Colonic mucosa (tissue), 4 donors: ENCODE results near the gene EYA3. TPM values are rescaled to one million over a fixed set of nuclear protein-coding genes. Genes with fewer than 3 reads are reported as not detected.

Source experiments
- DNase-seq: peaks from one replicate; pipeline ENCODE4 v3.0.0-alpha.2; 2020
- H3K27ac ChIP-seq: fragments of 200-600 bp; one replicate; pipeline ENCODE4 v1.8.0; 2021
- H3K27me3 ChIP-seq: fragments of 200-600 bp; one replicate; pipeline ENCODE4 v1.8.0; 2021
- H3K36me3 ChIP-seq: fragments of 200-600 bp; one replicate; pipeline ENCODE4 v1.8.0; 2021
- H3K4me1 ChIP-seq: fragments of 200-600 bp; one replicate; pipeline ENCODE4 v1.8.0; 2021; ENCODE audit warnings: mild to moderate bottlenecking
- H3K4me3 ChIP-seq: fragments of 200-600 bp; one replicate; pipeline ENCODE4 v1.8.0; 2021
- H3K9ac ChIP-seq, 2 donors: one replicate each; pipeline ENCODE4 v1.7.0; 2013; ENCODE audit warnings: control low read depth in 2 of 2, low read depth in 2 of 2, low read length in 2 of 2
- H3K9me3 ChIP-seq: fragments of 200-600 bp; one replicate; pipeline ENCODE4 v1.8.0; 2021
- CTCF ChIP-seq: fragments of 200-600 bp; IDR thresholded peaks from one replicate; pipeline ENCODE4 v1.8.0; 2022; ENCODE audit warnings: antibody characterized with exemption, mild to moderate bottlenecking
- intact Hi-C: fragments of 100-400 bp; cut with DNase I; formaldehyde crosslinking; loops from one replicate; pipeline ENCODE4 v1.14.1; 2022
- total RNA-seq, 2 donors: library from RNA; stranded (reverse); fragmentation: NEBNext Ultra II Directional in 1 of 2; extraction: Animal tissue kit (Norgen Biotek cat#: 25700) in 1 of 2; gene quantifications; one replicate each; pipeline ENCODE4 v1.2.1, GENCODE V29; 2021
- donor health status: healthy.
- donor health status: DM: no; HTN: no; CAD: no.
- donor health status: DM: no; HTN: no; CAD: no.

Gene EYA3
- total RNA-seq, 2 donors from 2014 or later, result 21.8 to 27.6 TPM

- Histone ChIP-seq H3K4me1 (no peaks in the 10 kb centered on the region), H3K27ac (no peak overlapping the region), H3K4me3 (no peak overlapping the region), H3K36me3 (peaks cover 5% of the 10 kb centered on the region), H3K27me3 (no peaks in the 10 kb centered on the region), H3K9ac (no peak overlapping the region), H3K9me3 (no peaks in the 10 kb centered on the region)
- no peak for DNase-seq
- intact Hi-C loops, result no loop called here
- no peak for TF ChIP-seq CTCF
Measured at GRCh38 chr1:27967106-27967883, 121.1 kb downstream of the EYA3 start.

GRCh38 chr1:27966402-27967105 is 121.9 kb downstream of the EYA3 start:
- H3K9ac ChIP-seq, result no peak overlapping the region
- TF ChIP-seq CTCF, result no peak

GRCh38 chr1:27963393-27963792 is 125.0 kb downstream of the EYA3 start:
- Histone ChIP-seq H3K4me3 (no peak overlapping the region), H3K4me1 (peaks cover 3% of the 10 kb centered on the region), H3K36me3 (peaks cover 5% of the 10 kb centered on the region), H3K27me3 (no peaks in the 10 kb centered on the region), H3K9me3 (no peaks in the 10 kb centered on the region), H3K9ac (no peak overlapping the region), H3K27ac (no peak overlapping the region)
- DNase-seq, result no peak
- no peak for TF ChIP-seq CTCF
- intact Hi-C loops, result no loop called here

More at GRCh38 chr1:27966402-27967105, 121.9 kb downstream of the EYA3 start:
- H3K4me1 ChIP-seq, result no peaks in the 10 kb centered on the region
- no peak for DNase-seq
- H3K27me3 ChIP-seq, result no peaks in the 10 kb centered on the region
- no peaks in the 10 kb centered on the region for H3K9me3 ChIP-seq
- H3K4me3 ChIP-seq, result no peak overlapping the region
- H3K27ac ChIP-seq, result no peak overlapping the region
- intact Hi-C loops, result no loop called here
- peaks cover 5% of the 10 kb centered on the region for H3K36me3 ChIP-seq

- H3K27me3 ChIP-seq, result no peaks in the 10 kb centered on the region
- no peak for TF ChIP-seq CTCF
- DNase-seq, result no peak
- H3K36me3 ChIP-seq, result no peaks in the 10 kb centered on the region
- intact Hi-C loops, result no loop called here
- H3K9me3 ChIP-seq, result no peaks in the 10 kb centered on the region
- H3K9ac ChIP-seq, result peak overlapping the region in 1 of 2 donors; percentile 88
- no peak overlapping the region for H3K4me3 ChIP-seq
- peaks cover 3% of the 10 kb centered on the region for H3K4me1 ChIP-seq
- no peak overlapping the region for H3K27ac ChIP-seq
Measured at GRCh38 chr1:27961646-27962221, 126.7 kb downstream of the EYA3 start.

GRCh38 chr1:27960762-27961645 is 127.4 kb downstream of the EYA3 start:
- peaks cover 3% of the 10 kb centered on the region for H3K4me1 ChIP-seq
- DNase-seq, result no peak
- no peak for TF ChIP-seq CTCF
- no peaks in the 10 kb centered on the region for H3K27me3 ChIP-seq
- H3K36me3 ChIP-seq, result no peaks in the 10 kb centered on the region
- H3K4me3 ChIP-seq, result peak overlapping the region; percentile 61
- peak overlapping the region; percentile 88 for H3K9ac ChIP-seq
- H3K27ac ChIP-seq, result peak overlapping the region; percentile 97
- no peaks in the 10 kb centered on the region for H3K9me3 ChIP-seq
- intact Hi-C loops, result no loop called here
